PC-3 (cell line): Measurements from ENCODE around the gene GRB2. TPM values are rescaled to one million over a fixed set of nuclear protein-coding genes. Genes with fewer than 3 reads are reported as not detected.

ENCODE experiments used
- ATAC-seq: fragments of 200-7000 bp; cut with Tn5 transposase; 2 replicates; pipeline ENCODE4 v1.9.1; 2020; ENCODE audit warnings: mild to moderate bottlenecking, moderate library complexity
- BruUV-seq: library from RNA; stranded (reverse); fragments of 400-500 nt; replicated peaks from 2 replicates; lab custom pipeline; 2021; lab: Mats Ljungman, UMichigan
- CTCF ChIA-PET: fragments of 300-600 bp; sonication (Branson Sonifier 250); formaldehyde crosslinking; loops from one replicate; lab custom pipeline; 2022; ENCODE audit warnings: antibody characterized with exemption; lab: Charles Lee
- POLR2A ChIA-PET: fragments of 300-600 bp; sonication (Branson Sonifier 250); formaldehyde crosslinking; loops from one replicate; lab custom pipeline; 2022; ENCODE audit warnings: antibody characterized with exemption; ENCODE audit not compliant: unreplicated experiment; lab: Charles Lee
- DNase-seq: peaks from one replicate; pipeline ENCODE4 v3.0.0-alpha.2; 2015
- H2AFZ ChIP-seq: fragments of 300-600 bp; sonication (generic); 2 replicates; pipeline ENCODE4 v1.6.0; 2016; ENCODE audit warnings: antibody characterized with exemption, low read length
- H3F3A ChIP-seq: fragments of 300-600 bp; sonication (generic); one replicate; pipeline ENCODE4 v1.6.0; 2017; ENCODE audit warnings: antibody characterized with exemption, low read length, control low read depth, mild to moderate bottlenecking; ENCODE audit not compliant: unreplicated experiment
- H3K27ac ChIP-seq: fragments of 300-600 bp; sonication (generic); 2 replicates; pipeline ENCODE4 v1.5.1; 2016; ENCODE audit warnings: mild to moderate bottlenecking, low read length
- H3K27me3 ChIP-seq: fragments of 300-600 bp; sonication (generic); 2 replicates; pipeline ENCODE4 v1.6.1; 2016; ENCODE audit warnings: low read length, mixed read lengths
- H3K36me3 ChIP-seq: fragments of 300-600 bp; sonication (generic); 2 replicates; pipeline ENCODE4 v1.6.1; 2016; ENCODE audit warnings: low read depth, mixed run types, low read length, mixed read lengths
- H3K4me1 ChIP-seq: fragments of 300-600 bp; sonication (generic); 2 replicates; pipeline ENCODE4 v1.5.1; 2016; ENCODE audit warnings: low read length; ENCODE audit not compliant: insufficient read depth
- H3K4me2 ChIP-seq: fragments of 300-600 bp; sonication (generic); 2 replicates; pipeline ENCODE4 v1.6.0; 2016; ENCODE audit warnings: low read length
- H3K4me3 ChIP-seq: fragments of 300-600 bp; sonication (generic); 2 replicates; pipeline ENCODE4 v1.5.1; 2016; ENCODE audit warnings: mild to moderate bottlenecking, low read length, mixed read lengths
- H3K79me2 ChIP-seq: fragments of 300-600 bp; sonication (generic); 2 replicates; pipeline ENCODE4 v1.6.1; 2017; ENCODE audit warnings: low read length, mixed read lengths
- H3K9ac ChIP-seq: fragments of 300-600 bp; sonication (generic); 2 replicates; pipeline ENCODE4 v1.6.0; 2016; ENCODE audit warnings: mild to moderate bottlenecking, low read length
- H3K9me2 ChIP-seq: fragments of 300-600 bp; sonication (generic); replicated peaks from 2 replicates; pipeline ENCODE4 v1.6.1; 2016; ENCODE audit warnings: mixed run types, low read length, mixed read lengths
- H3K9me3 ChIP-seq: fragments of 300-600 bp; sonication (generic); 2 replicates; pipeline ENCODE4 v1.6.1; 2016; ENCODE audit warnings: low read length, mixed read lengths
- H4K20me1 ChIP-seq: fragments of 300-600 bp; sonication (generic); 2 replicates; pipeline ENCODE4 v1.6.1; 2016; ENCODE audit warnings: low read length, mixed read lengths
- CTCF ChIP-seq: fragments of 300-600 bp; sonication (generic); conservative IDR thresholded peaks from 2 replicates; pipeline ENCODE4 v1.5.1; 2017; ENCODE audit warnings: antibody characterized with exemption, low read depth, mild to moderate bottlenecking, low read length
- EZH2 ChIP-seq: fragments of 300-600 bp; sonication (generic); IDR thresholded peaks from one replicate; pipeline ENCODE4 v1.6.1; 2017; ENCODE audit warnings: antibody characterized with exemption, mild to moderate bottlenecking, low read length; ENCODE audit not compliant: unreplicated experiment
- EZH2phosphoT487 ChIP-seq: fragments of 300-600 bp; sonication (generic); IDR thresholded peaks from 2 replicates; pipeline ENCODE4 v1.6.1; 2018; ENCODE audit warnings: mild to moderate bottlenecking, antibody characterized with exemption, low read length, borderline replicate concordance
- intact Hi-C: fragments of 100-400 bp; cut with micrococcal nuclease; formaldehyde crosslinking; loops from 2 replicates; pipeline ENCODE4 v1.9.0; 2023
- total RNA-seq: library from RNA; depleted of rRNA; stranded (reverse); fragments of >200 nt; gene quantifications from 2 replicates; pipeline ENCODE4 v1.2.3, GENCODE V29; 2014

The GRB2 gene
- total RNA-seq, 1 experiment from 2014 or later: 224 TPM

DNA sequence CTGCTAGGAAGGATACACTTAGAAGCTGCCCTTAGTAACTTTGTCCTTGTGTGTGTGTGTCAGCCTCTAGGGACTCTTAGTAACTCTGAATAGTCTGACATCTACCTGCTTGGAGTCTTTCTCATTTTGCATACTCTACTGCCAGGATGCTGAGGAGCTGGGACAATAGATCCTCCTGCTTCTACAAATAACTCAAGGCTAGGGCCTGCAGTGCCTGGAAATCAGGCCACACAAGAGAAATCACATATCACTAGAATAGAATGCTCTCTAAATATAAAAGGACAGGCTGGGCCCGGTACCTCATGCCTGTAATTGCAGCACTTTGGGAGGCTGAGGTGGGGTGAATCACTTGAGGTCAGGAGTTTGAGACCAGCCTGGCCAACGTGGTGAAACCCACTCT, 77.7 kb downstream of the GRB2 start:
- H3K27me3 ChIP-seq: no peaks in the 10 kb centered on the region
- H3F3A ChIP-seq: no peaks in the 10 kb centered on the region
- no peaks in the 10 kb centered on the region for H3K9me3 ChIP-seq
- peaks cover 28% of the 10 kb centered on the region for H3K79me2 ChIP-seq
- no peak for TF ChIP-seq EZH2
- no peak for TF ChIP-seq CTCF
- TF ChIP-seq EZH2phosphoT487: no peak
- POLR2A ChIA-PET: no interaction called here
- H2AFZ ChIP-seq: no peak overlapping the region
- no peak overlapping the region for H3K27ac ChIP-seq
- peaks cover 26% of the 10 kb centered on the region for H3K36me3 ChIP-seq
- H3K4me3 ChIP-seq: no peak overlapping the region
- CTCF ChIA-PET: no interaction called here
- BruUV-seq: no TSS peak
- DNase-seq: no peak
- intact Hi-C loops: no loop called here
- H3K9me2 ChIP-seq: no peaks in the 10 kb centered on the region
- H3K4me1 ChIP-seq: no peaks in the 10 kb centered on the region
- ATAC-seq: no peak
- H3K4me2 ChIP-seq: no peak overlapping the region
- no peak overlapping the region for H3K9ac ChIP-seq
- H4K20me1 ChIP-seq: 0 out of 2 replicates have a peak, but pooled peaks cover 3% of the 10 kb centered on the region

GRCh38 chr17:75326226-75326848, 79.1 kb downstream of the GRB2 start:
- DNase-seq (no peak), ATAC-seq (no peak)
- Histone ChIP-seq H3K9me3 (no peaks in the 10 kb centered on the region), H3K27me3 (no peaks in the 10 kb centered on the region), H3K9me2 (no peaks in the 10 kb centered on the region), H3K4me1 (no peaks in the 10 kb centered on the region), H4K20me1 (no peaks in the 10 kb centered on the region), H3F3A (no peaks in the 10 kb centered on the region), H3K79me2 (peaks cover 23% of the 10 kb centered on the region), H3K9ac (no peak overlapping the region), H3K27ac (no peak overlapping the region), H3K4me3 (no peak overlapping the region), H2AFZ (no peak overlapping the region), H3K36me3 (peaks cover 31% of the 10 kb centered on the region), H3K4me2 (no peak overlapping the region)
- CTCF ChIA-PET: interaction anchor here (0.6 kb wide), 1 partner anchor 15 kb away, joined by 10 read pairs; no protein-coding TSS in a partner anchor
- no peak for TF ChIP-seq EZH2
- no peak for TF ChIP-seq CTCF
- TF ChIP-seq EZH2phosphoT487: no peak
- intact Hi-C loops: no loop called here
- no TSS peak for BruUV-seq
- POLR2A ChIA-PET: interaction anchor here (0.7 to 1.3 kb wide), 2 partner anchors 40 to 79 kb away, joined by 3 to 4 read pairs; partner anchors contain the start of gene GRB2

GRCh38 chr17:75325827-75326225, 79.7 kb downstream of the GRB2 start:
- TF ChIP-seq EZH2phosphoT487: no peak
- TF ChIP-seq CTCF: no peak
- H3K27me3 ChIP-seq: no peaks in the 10 kb centered on the region
- no peaks in the 10 kb centered on the region for H3F3A ChIP-seq
- peaks cover 18% of the 10 kb centered on the region for H3K79me2 ChIP-seq
- BruUV-seq: no TSS peak
- no peak overlapping the region for H2AFZ ChIP-seq
- intact Hi-C loops: no loop called here
- no peaks in the 10 kb centered on the region for H4K20me1 ChIP-seq
- no peak overlapping the region for H3K27ac ChIP-seq
- no peaks in the 10 kb centered on the region for H3K4me1 ChIP-seq
- no peak for ATAC-seq
- no peak for DNase-seq
- ChIA-PET CTCF (no interaction called here), POLR2A (no interaction called here)
- peaks cover 33% of the 10 kb centered on the region for H3K36me3 ChIP-seq
- H3K9ac ChIP-seq: no peak overlapping the region
- H3K9me3 ChIP-seq: no peaks in the 10 kb centered on the region
- no peak overlapping the region for H3K4me2 ChIP-seq
- H3K4me3 ChIP-seq: no peak overlapping the region
- no peaks in the 10 kb centered on the region for H3K9me2 ChIP-seq
